ENCODE data around the gene CAPZB.

The CAPZB gene

DNA sequence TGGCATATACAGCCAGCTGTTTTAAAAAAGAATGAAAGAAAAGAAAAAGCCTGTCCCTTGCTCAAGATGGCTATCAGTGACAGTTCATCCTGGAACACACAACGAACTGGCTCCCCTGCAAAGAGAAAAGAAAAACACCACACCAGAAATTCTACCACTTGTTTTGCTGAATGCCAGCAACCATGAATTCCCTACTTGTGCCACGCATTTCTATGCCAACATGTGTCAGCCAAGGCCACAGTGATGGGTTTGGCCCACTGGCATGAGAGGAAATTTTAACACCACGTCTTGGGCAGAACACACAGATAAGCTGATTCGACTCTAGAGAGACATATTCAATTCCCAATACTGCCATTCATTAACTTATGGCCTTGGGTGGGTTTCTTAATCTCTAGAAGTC, 64.0 kb downstream of the CAPZB start:
- Histone ChIP-seq H3K9me3 (replicated peaks; ENCODE audit: insufficient read depth, low read length) (no peaks in the 10 kb centered on the region), H3K4me1 (ENCODE audit: low read length) (no peaks in the 10 kb centered on the region), H3K9me2 (replicated peaks; ENCODE audit: insufficient read depth, low read length) (no peaks in the 10 kb centered on the region), H3K4me3 (ENCODE audit: low read length) (no peak overlapping the region), H3K79me2 (ENCODE audit: low read length) (peaks cover 82% of the 10 kb centered on the region), H2AFZ (ENCODE audit: low read length) (no peak overlapping the region), H3K9ac (ENCODE audit: low read length) (no peak overlapping the region), H3K27me3 (replicated peaks; ENCODE audit: insufficient read depth, low read length) (no peaks in the 10 kb centered on the region), H3K4me2 (ENCODE audit: low read depth, low read length) (no peak overlapping the region), H3F3A (ENCODE audit: insufficient read depth, low read length) (no peaks in the 10 kb centered on the region), H3K36me3 (replicated peaks; ENCODE audit: insufficient read depth, low read length) (no peaks in the 10 kb centered on the region; the same call in 1 of the 2 replicates), H4K20me1 (ENCODE audit: insufficient read depth, low read length) (no peaks in the 10 kb centered on the region), H3K27ac (ENCODE audit: low read length) (no peak overlapping the region)
- DNase-seq = no peak
- TF ChIP-seq EZH2 (optimal IDR thresholded peaks at IDR 0.05; ENCODE audit: low read depth, low read length) = no peak
- TF ChIP-seq EZH2phosphoT487 (IDR thresholded peaks at IDR 0.05; ENCODE audit: low read length) = no peak
- TF ChIP-seq, protein P1, sequence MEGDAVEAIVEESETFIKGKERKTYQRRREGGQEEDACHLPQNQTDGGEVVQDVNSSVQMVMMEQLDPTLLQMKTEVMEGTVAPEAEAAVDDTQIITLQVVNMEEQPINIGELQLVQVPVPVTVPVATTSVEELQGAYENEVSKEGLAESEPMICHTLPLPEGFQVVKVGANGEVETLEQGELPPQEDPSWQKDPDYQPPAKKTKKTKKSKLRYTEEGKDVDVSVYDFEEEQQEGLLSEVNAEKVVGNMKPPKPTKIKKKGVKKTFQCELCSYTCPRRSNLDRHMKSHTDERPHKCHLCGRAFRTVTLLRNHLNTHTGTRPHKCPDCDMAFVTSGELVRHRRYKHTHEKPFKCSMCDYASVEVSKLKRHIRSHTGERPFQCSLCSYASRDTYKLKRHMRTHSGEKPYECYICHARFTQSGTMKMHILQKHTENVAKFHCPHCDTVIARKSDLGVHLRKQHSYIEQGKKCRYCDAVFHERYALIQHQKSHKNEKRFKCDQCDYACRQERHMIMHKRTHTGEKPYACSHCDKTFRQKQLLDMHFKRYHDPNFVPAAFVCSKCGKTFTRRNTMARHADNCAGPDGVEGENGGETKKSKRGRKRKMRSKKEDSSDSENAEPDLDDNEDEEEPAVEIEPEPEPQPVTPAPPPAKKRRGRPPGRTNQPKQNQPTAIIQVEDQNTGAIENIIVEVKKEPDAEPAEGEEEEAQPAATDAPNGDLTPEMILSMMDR (IDR thresholded peaks at IDR 0.05; ENCODE audit: low read length) = no peak

DNA sequence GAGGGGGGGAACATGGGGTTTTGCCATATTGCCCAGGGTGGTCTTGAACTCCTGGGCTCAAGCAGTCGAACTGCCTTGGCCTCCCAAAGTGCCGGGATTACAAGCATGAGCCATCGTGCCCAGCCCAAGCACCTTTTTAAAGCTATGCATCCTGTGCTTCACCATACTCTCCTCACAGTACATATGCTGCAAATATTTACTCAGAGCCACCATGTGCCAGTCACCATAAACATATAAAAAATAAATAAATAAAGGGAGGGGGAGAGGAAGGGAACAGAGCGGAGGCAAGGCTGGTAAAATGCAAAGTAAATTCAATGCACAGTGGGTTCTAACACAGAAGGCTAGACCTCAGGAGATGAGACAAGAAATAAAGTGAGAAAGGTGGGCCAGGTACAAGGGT, 64.7 kb downstream of the CAPZB start:
- H3K36me3 ChIP-seq (replicated peaks; ENCODE audit: insufficient read depth, low read length) = no peaks in the 10 kb centered on the region; the same call in 1 of the 2 replicates
- no peak overlapping the region for H3K9ac ChIP-seq (ENCODE audit: low read length)
- no peaks in the 10 kb centered on the region for H4K20me1 ChIP-seq (ENCODE audit: insufficient read depth, low read length)
- H2AFZ ChIP-seq (ENCODE audit: low read length) = no peak overlapping the region
- H3K4me2 ChIP-seq (ENCODE audit: low read depth, low read length) = no peak overlapping the region
- no peak overlapping the region for H3K4me3 ChIP-seq (ENCODE audit: low read length)
- DNase-seq = no peak
- no peaks in the 10 kb centered on the region for H3K27me3 ChIP-seq (replicated peaks; ENCODE audit: insufficient read depth, low read length)
- no peak overlapping the region for H3K27ac ChIP-seq (ENCODE audit: low read length)
- peaks cover 82% of the 10 kb centered on the region for H3K79me2 ChIP-seq (ENCODE audit: low read length)
- TF ChIP-seq EZH2phosphoT487 (IDR thresholded peaks at IDR 0.05; ENCODE audit: low read length) (no peak), EZH2 (optimal IDR thresholded peaks at IDR 0.05; ENCODE audit: low read depth, low read length) (no peak)
- TF ChIP-seq, protein P1 (IDR thresholded peaks at IDR 0.05; ENCODE audit: low read length) = no peak
- H3F3A ChIP-seq (ENCODE audit: insufficient read depth, low read length) = no peaks in the 10 kb centered on the region
- H3K4me1 ChIP-seq (ENCODE audit: low read length) = no peaks in the 10 kb centered on the region
- no peaks in the 10 kb centered on the region for H3K9me2 ChIP-seq (replicated peaks; ENCODE audit: insufficient read depth, low read length)
- no peaks in the 10 kb centered on the region for H3K9me3 ChIP-seq (replicated peaks; ENCODE audit: insufficient read depth, low read length)

DNA sequence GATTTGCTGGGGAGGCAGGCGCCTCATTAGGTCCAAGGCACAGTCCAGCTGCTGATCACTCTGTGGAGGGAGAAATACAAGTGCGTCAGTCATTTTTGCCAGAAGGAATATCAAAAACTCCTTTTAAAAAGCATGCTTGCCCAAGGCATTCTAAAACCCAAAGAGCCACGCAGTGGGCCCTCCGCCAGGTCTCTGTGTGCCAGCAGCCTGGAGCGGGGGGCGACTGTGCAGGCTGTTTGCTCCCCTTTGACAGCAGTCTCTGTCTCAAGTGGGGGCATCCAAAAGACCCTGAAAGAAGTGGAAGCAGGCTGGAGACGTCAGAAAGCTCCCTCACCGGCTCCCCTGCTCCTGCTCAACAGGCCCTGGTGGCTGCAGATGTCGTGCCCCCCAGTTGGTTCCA, 65.6 kb downstream of the CAPZB start:
- Histone ChIP-seq H3K9me3 (replicated peaks; ENCODE audit: insufficient read depth, low read length) (no peaks in the 10 kb centered on the region), H3K9me2 (replicated peaks; ENCODE audit: insufficient read depth, low read length) (no peaks in the 10 kb centered on the region), H2AFZ (ENCODE audit: low read length) (no peak overlapping the region), H4K20me1 (ENCODE audit: insufficient read depth, low read length) (no peaks in the 10 kb centered on the region), H3K27me3 (replicated peaks; ENCODE audit: insufficient read depth, low read length) (no peaks in the 10 kb centered on the region), H3K79me2 (ENCODE audit: low read length) (peaks cover 83% of the 10 kb centered on the region), H3K4me2 (ENCODE audit: low read depth, low read length) (no peak overlapping the region), H3K4me3 (ENCODE audit: low read length) (no peak overlapping the region), H3K27ac (ENCODE audit: low read length) (no peak overlapping the region), H3K9ac (ENCODE audit: low read length) (no peak overlapping the region), H3K4me1 (ENCODE audit: low read length) (no peaks in the 10 kb centered on the region), H3K36me3 (replicated peaks; ENCODE audit: insufficient read depth, low read length) (no peaks in the 10 kb centered on the region; the same call in 1 of the 2 replicates), H3F3A (ENCODE audit: insufficient read depth, low read length) (no peaks in the 10 kb centered on the region)
- no peak for DNase-seq
- TF ChIP-seq, protein P1 (IDR thresholded peaks at IDR 0.05; ENCODE audit: low read length) = no peak
- no peak for TF ChIP-seq EZH2 (optimal IDR thresholded peaks at IDR 0.05; ENCODE audit: low read depth, low read length)
- TF ChIP-seq EZH2phosphoT487 (IDR thresholded peaks at IDR 0.05; ENCODE audit: low read length) = no peak
